Mesenchymal stem cell (in vitro differentiated cells and primary cell): Measurements from ENCODE around the gene MCM6.

ENCODE experiments used
- DNase-seq: peaks from one replicate; pipeline ENCODE4 v3.0.0-alpha.2; 2013
- H2AFZ ChIP-seq: one replicate; pipeline ENCODE4 v1.6.1; 2013; ENCODE audit warnings: low read depth, mild to moderate bottlenecking, control low read depth, inconsistent platforms, low read length, moderate library complexity
- H2AK5ac ChIP-seq: 2 replicates; pipeline ENCODE4 v1.6.1; 2013; ENCODE audit warnings: low read length, moderate library complexity, mild to moderate bottlenecking, inconsistent platforms; ENCODE audit not compliant: severe bottlenecking
- H2BK120ac ChIP-seq: one replicate; pipeline ENCODE4 v1.6.1; 2013; ENCODE audit warnings: low read depth, mild to moderate bottlenecking, inconsistent platforms, low read length, moderate library complexity
- H2BK12ac ChIP-seq, 2 experiments: one replicate each; pipeline ENCODE4 v1.6.1; 2013; ENCODE audit warnings: inconsistent platforms in 2 of 2, low read length in 2 of 2, mild to moderate bottlenecking in 2 of 2, moderate library complexity in 2 of 2, control low read depth in 1 of 2
- H2BK15ac ChIP-seq: one replicate; pipeline ENCODE4 v1.6.1; 2013; ENCODE audit warnings: mild to moderate bottlenecking, low read depth, inconsistent platforms; ENCODE audit not compliant: poor library complexity, severe bottlenecking
- H2BK5ac ChIP-seq: 2 replicates; pipeline ENCODE4 v1.6.1; 2013; ENCODE audit warnings: low read depth, mild to moderate bottlenecking, low read length, control low read depth, inconsistent platforms; ENCODE audit not compliant: poor library complexity, severe bottlenecking
- H3K14ac ChIP-seq, 2 experiments: one replicate each; pipeline ENCODE4 v1.6.1; 2013; ENCODE audit warnings: inconsistent platforms in 2 of 2, low read length in 2 of 2, control low read depth in 1 of 2, mild to moderate bottlenecking in 1 of 2, moderate library complexity in 1 of 2
- H3K18ac ChIP-seq, 2 experiments: one replicate each; pipeline ENCODE4 v1.6.1; 2013; ENCODE audit warnings: inconsistent platforms in 2 of 2, low read length in 2 of 2, control low read depth in 1 of 2, low read depth in 1 of 2, mild to moderate bottlenecking in 1 of 2
- H3K23ac ChIP-seq, 2 experiments: one replicate each; pipeline ENCODE4 v1.6.1; 2013; ENCODE audit warnings: inconsistent platforms in 2 of 2, low read length in 2 of 2, mild to moderate bottlenecking in 2 of 2, moderate library complexity in 2 of 2, control low read depth in 1 of 2
- H3K27ac ChIP-seq: 2 replicates; pipeline ENCODE4 v1.5.1; 2013; ENCODE audit warnings: mild to moderate bottlenecking, moderate library complexity, low read length, control low read depth, inconsistent platforms; ENCODE audit not compliant: poor library complexity, severe bottlenecking
- H3K27me3 ChIP-seq, 2 experiments: 2 replicates each; pipeline versions ENCODE4 v1.6.1 to v1.7.0; 2013; ENCODE audit warnings: low read length in 2 of 2, mild to moderate bottlenecking in 2 of 2, moderate library complexity in 2 of 2, control low read depth in 1 of 2, inconsistent platforms in 1 of 2; ENCODE audit not compliant: control insufficient read depth in 1 of 2, insufficient read depth in 1 of 2
- H3K36me3 ChIP-seq, 2 experiments: 2 replicates each; pipeline versions ENCODE4 v1.6.1 to v1.7.0; 2013; ENCODE audit warnings: low read length in 2 of 2, control low read depth in 1 of 2, inconsistent platforms in 1 of 2, low read depth in 1 of 2, mild to moderate bottlenecking in 1 of 2; ENCODE audit not compliant: insufficient read depth in 2 of 2, control insufficient read depth in 1 of 2
- H3K4ac ChIP-seq, 2 experiments: one replicate each; pipeline ENCODE4 v1.6.1; 2013; ENCODE audit warnings: inconsistent platforms in 2 of 2, low read length in 2 of 2, mild to moderate bottlenecking in 2 of 2, moderate library complexity in 2 of 2, control low read depth in 1 of 2, low read depth in 1 of 2
- H3K4me1 ChIP-seq: 2 replicates; pipeline ENCODE4 v1.6.1; 2013; ENCODE audit warnings: low read depth, low read length, control low read depth; ENCODE audit not compliant: control insufficient read depth, insufficient read depth
- H3K4me2 ChIP-seq: 2 replicates; pipeline ENCODE4 v1.6.1; 2013; ENCODE audit warnings: low read length, mild to moderate bottlenecking, inconsistent platforms; ENCODE audit not compliant: poor library complexity, severe bottlenecking
- H3K4me3 ChIP-seq, 2 experiments: 2 replicates each; pipeline versions ENCODE4 v1.5.1 to v1.7.0; 2013; ENCODE audit warnings: low read length in 2 of 2, mild to moderate bottlenecking in 2 of 2, control low read depth in 1 of 2, low read depth in 1 of 2; ENCODE audit not compliant: insufficient read depth in 1 of 2
- H3K79me1 ChIP-seq: replicated peaks from 2 replicates; pipeline ENCODE4 v1.6.1; 2013; ENCODE audit warnings: mild to moderate bottlenecking, control low read depth, low read length, inconsistent platforms; ENCODE audit not compliant: poor library complexity, severe bottlenecking
- H3K9ac ChIP-seq: 2 replicates; pipeline ENCODE4 v1.7.0; 2013; ENCODE audit warnings: mild to moderate bottlenecking, low read length, moderate library complexity
- H3K9me3 ChIP-seq: 2 replicates; pipeline ENCODE4 v1.7.0; 2013; ENCODE audit warnings: mild to moderate bottlenecking, low read length; ENCODE audit not compliant: control insufficient read depth
- H4K8ac ChIP-seq: one replicate; pipeline ENCODE4 v1.6.1; 2013; ENCODE audit warnings: inconsistent platforms, mild to moderate bottlenecking, low read length, moderate library complexity
- H4K91ac ChIP-seq: one replicate; pipeline ENCODE4 v1.6.1; 2013; ENCODE audit warnings: mild to moderate bottlenecking, low read length, inconsistent platforms
- WGBS: methylation state at CpG from one replicate; pipeline ENCODE4 v1.1.7; 2013; ENCODE audit warnings: mixed read lengths; 5-methylcytosine and 5-hydroxymethylcytosine counted together

MCM6 gene

DNA sequence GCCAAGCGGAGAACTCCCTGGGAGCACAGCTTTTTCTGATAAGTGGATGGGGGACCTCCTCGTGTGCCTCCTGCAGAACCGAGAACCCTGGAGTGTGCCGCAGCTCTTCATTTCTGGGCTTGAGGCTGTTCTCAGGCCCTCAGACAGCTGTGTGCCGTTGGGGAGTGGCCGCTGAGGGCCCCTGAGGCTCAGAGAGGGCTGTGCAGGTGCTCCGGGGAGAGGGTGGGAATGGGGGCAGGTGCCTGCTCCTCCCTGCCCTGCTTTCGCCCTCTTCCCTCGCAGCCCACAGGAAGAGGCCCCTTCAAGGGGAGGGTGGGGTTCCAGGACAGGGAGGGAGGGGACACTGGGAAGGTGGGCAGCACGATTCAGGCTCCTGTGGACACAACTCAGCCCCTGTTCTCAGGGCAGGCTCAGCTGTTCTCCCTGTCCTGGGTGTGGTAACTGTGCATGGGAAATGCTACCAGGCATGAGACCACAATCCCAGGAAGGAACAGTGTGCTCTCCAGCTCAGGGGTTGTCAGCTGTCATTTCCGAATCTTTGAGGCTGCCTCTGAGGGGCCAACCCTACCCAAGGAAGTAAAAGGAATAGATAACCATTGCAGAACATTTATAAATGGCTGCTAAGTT, 50.6 kb downstream of the MCM6 start:
- Histone ChIP-seq H3K4me1 (no peaks in the 10 kb centered on the region), H3K27me3 (peaks cover 0 to 8% of the 10 kb centered on the region in 2 experiments), H2AFZ (no peak overlapping the region), H3K9me3 (peaks cover 11% of the 10 kb centered on the region), H3K36me3 (no peaks in the 10 kb centered on the region), H4K8ac (no peak overlapping the region), H2BK12ac (no peak overlapping the region), H3K9ac (no peak overlapping the region), H3K14ac (no peak overlapping the region), H3K18ac (no peak overlapping the region), H4K91ac (no peak overlapping the region), H2BK15ac (no peak overlapping the region), H2AK5ac (no peak overlapping the region), H3K27ac (no peak overlapping the region), H3K79me1 (no peaks in the 10 kb centered on the region), H2BK5ac (no peak overlapping the region), H3K4me2 (no peak overlapping the region), H2BK120ac (no peak overlapping the region), H3K4me3 (no peak overlapping the region), H3K23ac (no peak overlapping the region), H3K4ac (no peak overlapping the region)
- DNase-seq: no peak
- WGBS: 80% methylated on average over 10 of the region's 11 CpGs

DNA sequence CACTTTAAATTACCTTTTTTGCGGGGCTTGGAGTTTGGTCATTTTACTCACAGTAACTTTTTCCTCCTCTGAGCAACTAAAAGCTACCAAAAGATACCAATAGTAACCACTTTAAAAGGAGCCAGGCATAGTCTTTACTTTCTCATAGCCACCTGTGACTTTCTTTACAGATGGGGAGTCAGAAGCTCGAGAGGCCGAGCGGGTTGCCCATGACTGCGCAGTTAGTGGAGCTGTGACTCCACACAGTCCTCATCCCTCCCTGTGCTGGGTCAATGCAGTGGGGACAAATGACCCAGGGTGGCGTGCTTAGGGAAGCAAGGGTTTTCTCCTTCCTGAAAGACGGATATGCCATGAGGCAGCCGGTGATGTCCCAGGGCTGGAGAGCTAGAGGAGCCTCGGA, 51.1 kb downstream of the MCM6 start:
- peaks cover 0 to 8% of the 10 kb centered on the region in 2 experiments for H3K27me3 ChIP-seq
- H3K9me3 ChIP-seq: peaks cover 11% of the 10 kb centered on the region
- H3K18ac ChIP-seq: no peak overlapping the region
- no peak overlapping the region for H3K9ac ChIP-seq
- no peak overlapping the region for H2BK5ac ChIP-seq
- H2AFZ ChIP-seq: no peak overlapping the region
- peaks cover 3% of the 10 kb centered on the region for H3K4me1 ChIP-seq
- H2BK120ac ChIP-seq: no peak overlapping the region
- H3K14ac ChIP-seq: no peak overlapping the region
- no peak overlapping the region for H4K91ac ChIP-seq
- H3K79me1 ChIP-seq: no peaks in the 10 kb centered on the region
- H3K4me3 ChIP-seq: no peak overlapping the region
- H3K27ac ChIP-seq: no peak overlapping the region
- no peak for DNase-seq
- H2BK15ac ChIP-seq: no peak overlapping the region
- no peak overlapping the region for H4K8ac ChIP-seq
- H3K4ac ChIP-seq: no peak overlapping the region
- no peak overlapping the region for H2AK5ac ChIP-seq
- H3K4me2 ChIP-seq: no peak overlapping the region
- 91% methylated on average over 9 of the region's 9 CpGs for WGBS
- no peak overlapping the region for H2BK12ac ChIP-seq
- H3K36me3 ChIP-seq: no peaks in the 10 kb centered on the region
- H3K23ac ChIP-seq: no peak overlapping the region

DNA sequence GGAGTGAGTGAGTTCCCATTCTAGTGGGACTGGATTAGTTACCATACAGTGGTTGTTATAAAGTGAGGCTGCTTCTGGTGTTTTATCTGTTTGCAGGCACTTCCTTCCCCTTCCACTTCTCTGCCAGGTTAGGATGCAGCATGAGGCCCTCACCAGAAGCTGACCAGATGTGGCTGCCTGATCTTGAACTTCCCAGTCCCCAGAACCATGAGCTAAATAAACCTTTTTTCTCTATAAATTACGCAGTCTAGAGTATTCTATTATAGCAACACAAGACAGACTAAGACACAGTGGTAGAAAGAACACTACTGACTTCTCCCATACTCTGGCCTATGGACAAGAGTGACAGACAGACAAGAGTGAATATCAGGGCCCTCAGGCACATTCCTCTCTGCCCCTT, 53.4 kb downstream of the MCM6 start:
- H4K91ac ChIP-seq: no peak overlapping the region
- no peak overlapping the region for H3K4me2 ChIP-seq
- no peak overlapping the region for H2AFZ ChIP-seq
- H3K4ac ChIP-seq: no peak overlapping the region
- no peak overlapping the region for H2BK5ac ChIP-seq
- H3K79me1 ChIP-seq: no peaks in the 10 kb centered on the region
- WGBS: 82% methylated on average over 1 of the region's 1 CpG
- no peak overlapping the region for H3K23ac ChIP-seq
- H3K27ac ChIP-seq: no peak overlapping the region
- DNase-seq: no peak
- peaks cover 11% of the 10 kb centered on the region for H3K9me3 ChIP-seq
- H3K27me3 ChIP-seq: peaks cover 0 to 8% of the 10 kb centered on the region in 2 experiments
- peaks cover 12% of the 10 kb centered on the region for H3K4me1 ChIP-seq
- no peak overlapping the region for H2BK15ac ChIP-seq
- H3K4me3 ChIP-seq: no peak overlapping the region
- no peak overlapping the region for H2AK5ac ChIP-seq
- no peak overlapping the region for H3K14ac ChIP-seq
- no peak overlapping the region for H3K9ac ChIP-seq
- H3K18ac ChIP-seq: no peak overlapping the region
- H2BK12ac ChIP-seq: no peak overlapping the region
- no peak overlapping the region for H4K8ac ChIP-seq
- H2BK120ac ChIP-seq: no peak overlapping the region
- no peaks in the 10 kb centered on the region for H3K36me3 ChIP-seq

GRCh38 chr2:135821190-135821589, 55.1 kb downstream of the MCM6 start:
- H3K27ac ChIP-seq: no peak overlapping the region

More at GRCh38 chr2:135821190-135821589, 55.1 kb downstream of the MCM6 start:
- no peak overlapping the region for H2AFZ ChIP-seq
- H2BK120ac ChIP-seq: no peak overlapping the region
- no peak overlapping the region for H3K9ac ChIP-seq
- WGBS: 100% methylated on average over 2 of the region's 2 CpGs
- H3K4me1 ChIP-seq: peaks cover 16% of the 10 kb centered on the region
- H3K36me3 ChIP-seq: no peaks in the 10 kb centered on the region
- no peak for DNase-seq
- no peak overlapping the region for H2AK5ac ChIP-seq
- H3K4me2 ChIP-seq: no peak overlapping the region
- H2BK12ac ChIP-seq: no peak overlapping the region
- no peak overlapping the region for H2BK15ac ChIP-seq
- no peak overlapping the region for H3K18ac ChIP-seq
- H3K23ac ChIP-seq: no peak overlapping the region
- H4K91ac ChIP-seq: no peak overlapping the region
- H3K9me3 ChIP-seq: peaks cover 11% of the 10 kb centered on the region
- H3K27me3 ChIP-seq: peaks cover 0 to 8% of the 10 kb centered on the region in 2 experiments
- no peak overlapping the region for H2BK5ac ChIP-seq
- H3K4me3 ChIP-seq: no peak overlapping the region
- no peaks in the 10 kb centered on the region for H3K79me1 ChIP-seq
- H3K14ac ChIP-seq: no peak overlapping the region
- H3K4ac ChIP-seq: no peak overlapping the region
- no peak overlapping the region for H4K8ac ChIP-seq
